ENCODE measurements around the gene TGFBRAP1.

TGFBRAP1 gene

GRCh38 chr2:105369777-105370690, 40.5 kb upstream of the TGFBRAP1 start:
- peak; percentile 95 for ATAC-seq (replicated peaks)
- Mint-ChIP-seq H3K9me3 (no peaks in the 10 kb centered on the region), H3K36me3 (ENCODE audit: insufficient read depth) (no peaks in the 10 kb centered on the region), H3K4me3 (peak overlapping the region; percentile 68 to 80), H3K27me3 (peaks cover 8% of the 10 kb centered on the region in 2 donors), H3K4me1 (ENCODE audit: low read depth in 2 of 2) (peaks cover 22 to 28% of the 10 kb centered on the region in 2 donors), H3K27ac (peak overlapping the region; percentile 36 to 82)
- peak; percentile 80 to 89 (median 82) for DNase-seq

GRCh38 chr2:105368759-105369408, 39.3 kb upstream of the TGFBRAP1 start:
- H3K4me3 Mint-ChIP-seq = no peak overlapping the region
- peaks cover 8% of the 10 kb centered on the region in 2 donors for H3K27me3 Mint-ChIP-seq
- no peaks in the 10 kb centered on the region for H3K36me3 Mint-ChIP-seq (ENCODE audit: insufficient read depth)
- ATAC-seq (replicated peaks) (no peak), DNase-seq (no peak)
- H3K9me3 Mint-ChIP-seq = no peaks in the 10 kb centered on the region
- H3K27ac Mint-ChIP-seq = no peak overlapping the region
- peaks cover 17 to 18% of the 10 kb centered on the region in 2 donors for H3K4me1 Mint-ChIP-seq (ENCODE audit: low read depth in 2 of 2)

- ATAC-seq (replicated peaks) = no peak
- Mint-ChIP-seq H3K27me3 (peaks cover 7 to 8% of the 10 kb centered on the region in 2 donors), H3K4me1 (ENCODE audit: low read depth in 2 of 2) (peaks cover 18 to 20% of the 10 kb centered on the region in 2 donors), H3K36me3 (ENCODE audit: insufficient read depth) (peaks cover 4% of the 10 kb centered on the region), H3K9me3 (no peaks in the 10 kb centered on the region), H3K4me3 (no peak overlapping the region), H3K27ac (no peak overlapping the region)
- DNase-seq = no peak
Measured at GRCh38 chr2:105365206-105365605, 35.7 kb upstream of the TGFBRAP1 start.

- H3K4me1 Mint-ChIP-seq (ENCODE audit: low read depth in 2 of 2) = peaks cover 12 to 17% of the 10 kb centered on the region in 2 donors
- no peaks in the 10 kb centered on the region for H3K9me3 Mint-ChIP-seq
- H3K4me3 Mint-ChIP-seq = no peak overlapping the region
- peaks cover under 1 to 2% of the 10 kb centered on the region in 2 donors for H3K27me3 Mint-ChIP-seq
- ATAC-seq (replicated peaks) (no peak), DNase-seq (no peak)
- no peak overlapping the region for H3K27ac Mint-ChIP-seq
- H3K36me3 Mint-ChIP-seq (ENCODE audit: insufficient read depth) = peaks cover 7% of the 10 kb centered on the region
Measured at GRCh38 chr2:105364436-105365139, 35.1 kb upstream of the TGFBRAP1 start.

- Mint-ChIP-seq H3K27ac (peak overlapping the region; percentile 19 to 54), H3K4me1 (ENCODE audit: low read depth in 2 of 2) (peaks cover 11 to 16% of the 10 kb centered on the region in 2 donors), H3K36me3 (ENCODE audit: insufficient read depth) (peaks cover 11% of the 10 kb centered on the region), H3K9me3 (no peaks in the 10 kb centered on the region), H3K4me3 (no peak overlapping the region), H3K27me3 (no peaks in the 10 kb centered on the region)
- DNase-seq (no peak), ATAC-seq (replicated peaks) (no peak)
Measured at GRCh38 chr2:105362862-105363591, 33.5 kb upstream of the TGFBRAP1 start.

- H3K36me3 Mint-ChIP-seq (ENCODE audit: insufficient read depth) = peaks cover 18% of the 10 kb centered on the region
- no peak for DNase-seq
- peak overlapping the region in 1 of 2 donors; percentile 76 for H3K27ac Mint-ChIP-seq
- no peak for ATAC-seq (replicated peaks)
- H3K4me3 Mint-ChIP-seq = no peak overlapping the region
- no peaks in the 10 kb centered on the region for H3K27me3 Mint-ChIP-seq
- H3K9me3 Mint-ChIP-seq = peaks cover 0 to 2% of the 10 kb centered on the region in 2 donors
- peaks cover 11 to 16% of the 10 kb centered on the region in 2 donors for H3K4me1 Mint-ChIP-seq (ENCODE audit: low read depth in 2 of 2)
Measured at GRCh38 chr2:105361102-105361889, 31.8 kb upstream of the TGFBRAP1 start.

- Mint-ChIP-seq H3K4me3 (no peak overlapping the region), H3K27me3 (no peaks in the 10 kb centered on the region), H3K36me3 (ENCODE audit: insufficient read depth) (peaks cover 25% of the 10 kb centered on the region), H3K4me1 (ENCODE audit: low read depth in 2 of 2) (peaks cover 11 to 16% of the 10 kb centered on the region in 2 donors), H3K9me3 (peaks cover 4 to 5% of the 10 kb centered on the region in 2 donors), H3K27ac (no peak overlapping the region)
- no peak for ATAC-seq (replicated peaks)
- no peak for DNase-seq
Measured at GRCh38 chr2:105358593-105358992, 29.1 kb upstream of the TGFBRAP1 start.

- Mint-ChIP-seq H3K4me3 (no peak overlapping the region), H3K9me3 (peaks cover 4 to 5% of the 10 kb centered on the region in 2 donors), H3K4me1 (ENCODE audit: low read depth in 2 of 2) (peaks cover 8 to 16% of the 10 kb centered on the region in 2 donors), H3K27me3 (no peaks in the 10 kb centered on the region), H3K27ac (no peak overlapping the region), H3K36me3 (ENCODE audit: insufficient read depth) (peaks cover 34% of the 10 kb centered on the region)
- no peak for ATAC-seq (replicated peaks)
- DNase-seq = no peak
Measured at GRCh38 chr2:105357122-105357521, 27.6 kb upstream of the TGFBRAP1 start.

GRCh38 chr2:105344704-105345345, 15.3 kb upstream of the TGFBRAP1 start:
- no peak for ATAC-seq (replicated peaks)
- Mint-ChIP-seq H3K36me3 (ENCODE audit: insufficient read depth) (peaks cover 61% of the 10 kb centered on the region), H3K27ac (peak overlapping the region; percentile 15 to 26)

GRCh38 chr2:105339414-105339813, 9.9 kb upstream of the TGFBRAP1 start:
- H3K9me3 Mint-ChIP-seq = no peaks in the 10 kb centered on the region
- H3K36me3 Mint-ChIP-seq (ENCODE audit: insufficient read depth) = peaks cover 45% of the 10 kb centered on the region
- H3K27ac Mint-ChIP-seq = peak overlapping the region; percentile 99

More at GRCh38 chr2:105344704-105345345, 15.3 kb upstream of the TGFBRAP1 start:
- Mint-ChIP-seq H3K4me3 (no peak overlapping the region), H3K4me1 (ENCODE audit: low read depth in 2 of 2) (peaks cover 0 to 16% of the 10 kb centered on the region in 2 donors), H3K9me3 (no peaks in the 10 kb centered on the region), H3K27me3 (no peaks in the 10 kb centered on the region)
- no peak for DNase-seq

GRCh38 chr2:105338020-105338385, 8.5 kb upstream of the TGFBRAP1 start:
- Mint-ChIP-seq H3K4me1 (ENCODE audit: low read depth in 2 of 2) (peaks cover 14 to 38% of the 10 kb centered on the region in 2 donors), H3K4me3 (peak overlapping the region; percentile 90 to 93), H3K27me3 (no peaks in the 10 kb centered on the region), H3K27ac (peak overlapping the region; percentile 99), H3K36me3 (ENCODE audit: insufficient read depth) (peaks cover 37% of the 10 kb centered on the region), H3K9me3 (no peaks in the 10 kb centered on the region)
- ATAC-seq (replicated peaks) (peak; percentile 1), DNase-seq (no peak)

More at GRCh38 chr2:105339414-105339813, 9.9 kb upstream of the TGFBRAP1 start:
- DNase-seq = no peak
- peak overlapping the region in 1 of 2 donors; percentile 3 for H3K4me3 Mint-ChIP-seq
- H3K4me1 Mint-ChIP-seq (ENCODE audit: low read depth in 2 of 2) = peaks cover 14 to 38% of the 10 kb centered on the region in 2 donors
- H3K27me3 Mint-ChIP-seq = no peaks in the 10 kb centered on the region
- no peak for ATAC-seq (replicated peaks)

Measured in effector memory CD8-positive, alpha-beta T cell (primary cell).